Activated effector memory CD4-positive, alpha-beta T cell treated with Interleukin-2 at 50 U/mL for 16 hours (primary cell): Measurements from ENCODE around the gene KLHL26.

ENCODE experiments used
- DNase-seq: peaks from one replicate; pipeline ENCODE4 v3.0.0-alpha.2; 2020

Gene KLHL26

GRCh38 chr19:18697680-18698079 lies 60.9 kb downstream of the KLHL26 start:
- no peak for DNase-seq

- no peak for DNase-seq
These were observed 61.7 kb downstream of the KLHL26 start for GRCh38 chr19:18698321-18699167.

- no peak for DNase-seq
These were observed 62.7 kb downstream of the KLHL26 start for GRCh38 chr19:18699403-18700054.

GRCh38 chr19:18700501-18701249 lies 63.8 kb downstream of the KLHL26 start:
- DNase-seq = peak; percentile 68

- DNase-seq = no peak
These were observed 64.4 kb downstream of the KLHL26 start for GRCh38 chr19:18701250-18701608.

- DNase-seq = no peak
These were observed 67.2 kb downstream of the KLHL26 start for GRCh38 chr19:18704054-18704453.

- no peak for DNase-seq
These were observed 68.1 kb downstream of the KLHL26 start for GRCh38 chr19:18704971-18705370.

- DNase-seq = no peak
These were observed 71.8 kb downstream of the KLHL26 start for GRCh38 chr19:18708452-18709231.

- no peak for DNase-seq
These were observed 72.7 kb downstream of the KLHL26 start for GRCh38 chr19:18709546-18709945.

GRCh38 chr19:18710186-18710585 lies 73.4 kb downstream of the KLHL26 start:
- no peak for DNase-seq

- DNase-seq = no peak
These were observed 74.3 kb downstream of the KLHL26 start for GRCh38 chr19:18710996-18711751.

GRCh38 chr19:18711893-18712292 lies 75.1 kb downstream of the KLHL26 start:
- DNase-seq = no peak

GRCh38 chr19:18712981-18713380 lies 76.2 kb downstream of the KLHL26 start:
- DNase-seq = no peak

- DNase-seq = no peak
These were observed 76.8 kb downstream of the KLHL26 start for GRCh38 chr19:18713550-18714117.

GRCh38 chr19:18715416-18715815 lies 78.6 kb downstream of the KLHL26 start:
- DNase-seq = no peak

GRCh38 chr19:18716857-18717256 lies 80.0 kb downstream of the KLHL26 start:
- no peak for DNase-seq

GRCh38 chr19:18717601-18718000 lies 80.8 kb downstream of the KLHL26 start:
- DNase-seq = no peak

- no peak for DNase-seq
These were observed 81.2 kb downstream of the KLHL26 start for GRCh38 chr19:18718015-18718526.

- no peak for DNase-seq
These were observed 82.1 kb downstream of the KLHL26 start for GRCh38 chr19:18718846-18719458.

GRCh38 chr19:18719541-18719940 lies 82.7 kb downstream of the KLHL26 start:
- no peak for DNase-seq
